Stimulated activated CD8-positive, alpha-beta memory T cell treated with anti-CD3 and anti-CD28 coated beads, Interleukin-2, amount 100 ng/mL, for 1 hour (primary cell): ENCODE results near the gene TXLNG.
"Not testable (repeated sequence)": the region's sequence is repeated elsewhere in the genome, so short reads cannot be mapped to it uniquely, and the experiment has no call there.

Experiments used
- DNase-seq, 2 donors: peaks; one replicate each; pipeline ENCODE4 v3.0.0-alpha.2; 2020; ENCODE audit warnings: low read depth in 2 of 2

The TXLNG gene

GRCh38 chrX:16786139-16786790, at the start of gene TXLNG:
TSS of gene TXLNG (plus strand) at chrX:16786466. CDS start at chrX:16786488, 22 bp downstream.
- DNase-seq: peak; percentile 83 to 95

GRCh38 chrX:16737024-16737423, 49.2 kb upstream of the TXLNG start:
- no peak for DNase-seq

GRCh38 chrX:16739574-16739973, 46.7 kb upstream of the TXLNG start:
- DNase-seq: no peak

- DNase-seq: no peak
Measured at GRCh38 chrX:16743604-16744325, 42.5 kb upstream of the TXLNG start.

GRCh38 chrX:16745102-16745501, 41.2 kb upstream of the TXLNG start:
- no peak for DNase-seq

- no peak for DNase-seq
Measured at GRCh38 chrX:16745659-16746058, 40.6 kb upstream of the TXLNG start.

- DNase-seq: no peak
Measured at GRCh38 chrX:16748425-16748824, 37.8 kb upstream of the TXLNG start.

GRCh38 chrX:16750136-16750535, 36.1 kb upstream of the TXLNG start:
- DNase-seq: no peak

GRCh38 chrX:16754019-16754418, 32.2 kb upstream of the TXLNG start:
- no peak for DNase-seq

GRCh38 chrX:16756724-16757123, 29.5 kb upstream of the TXLNG start:
- no peak for DNase-seq

- DNase-seq: not testable (repeated sequence)
Measured at GRCh38 chrX:16761500-16761899, 24.8 kb upstream of the TXLNG start.

GRCh38 chrX:16762579-16762978, 23.7 kb upstream of the TXLNG start:
- no peak for DNase-seq

GRCh38 chrX:16765594-16765993, 20.7 kb upstream of the TXLNG start:
- DNase-seq: no peak

GRCh38 chrX:16770970-16771482, 15.2 kb upstream of the TXLNG start:
- DNase-seq: no peak

- no peak for DNase-seq
Measured at GRCh38 chrX:16771483-16772398, 14.5 kb upstream of the TXLNG start.

GRCh38 chrX:16772460-16772859, 13.8 kb upstream of the TXLNG start:
- DNase-seq: no peak

- DNase-seq: no peak
Measured at GRCh38 chrX:16774746-16775145, 11.5 kb upstream of the TXLNG start.

GRCh38 chrX:16778545-16778944, 7.7 kb upstream of the TXLNG start:
- no peak for DNase-seq

- no peak for DNase-seq
Measured at GRCh38 chrX:16778993-16779392, 7.3 kb upstream of the TXLNG start.

- DNase-seq: not testable (repeated sequence)
Measured at GRCh38 chrX:16779815-16780214, 6.5 kb upstream of the TXLNG start.

GRCh38 chrX:16783452-16783851, 2.8 kb upstream of the TXLNG start:
- DNase-seq: no peak

- DNase-seq: not testable (repeated sequence)
Measured at GRCh38 chrX:16784440-16784839, 1.8 kb upstream of the TXLNG start.
